Loucy (cell line): ENCODE data around the gene ZNF768.
"Not testable (repeated sequence)": the region's sequence is repeated elsewhere in the genome, so short reads cannot be mapped to it uniquely, and the experiment has no call there.

ENCODE experiments used
- H2AFZ ChIP-seq: fragments of 200-600 bp; sonication (generic); 2 replicates; pipeline ENCODE4 v1.6.0; 2016; ENCODE audit warnings: antibody characterized with exemption, mild to moderate bottlenecking, low read length, moderate library complexity
- H3F3A ChIP-seq: fragments of 200-600 bp; 2 replicates; pipeline ENCODE4 v1.6.0; 2016; ENCODE audit warnings: antibody characterized with exemption, low read depth, mild to moderate bottlenecking
- H3K27me3 ChIP-seq: fragments of 200-600 bp; sonication (generic); 2 replicates; pipeline ENCODE4 v1.6.1; 2014; ENCODE audit warnings: low read length, mild to moderate bottlenecking; ENCODE audit not compliant: insufficient read depth, poor library complexity, severe bottlenecking
- H3K36me3 ChIP-seq: fragments of 200-600 bp; sonication (generic); 2 replicates; pipeline ENCODE4 v1.6.1; 2016; ENCODE audit warnings: low read length; ENCODE audit not compliant: insufficient read depth
- H3K4me1 ChIP-seq: fragments of 200-600 bp; sonication (generic); 2 replicates; pipeline ENCODE4 v1.5.1; 2014; ENCODE audit warnings: low read length, mild to moderate bottlenecking; ENCODE audit not compliant: insufficient read depth, poor library complexity, severe bottlenecking
- H3K4me2 ChIP-seq: fragments of 200-600 bp; sonication (generic); 2 replicates; pipeline ENCODE4 v1.6.0; 2014; ENCODE audit warnings: antibody characterized with exemption, low read length, low read depth, mild to moderate bottlenecking; ENCODE audit not compliant: poor library complexity, severe bottlenecking
- H3K4me3 ChIP-seq: fragments of 200-600 bp; sonication (generic); 2 replicates; pipeline ENCODE4 v1.5.1; 2014; ENCODE audit warnings: low read length, mild to moderate bottlenecking, mixed read lengths; ENCODE audit not compliant: poor library complexity, severe bottlenecking
- H3K79me2 ChIP-seq: fragments of 200-600 bp; sonication (generic); 2 replicates; pipeline ENCODE4 v1.6.1; 2014; ENCODE audit warnings: low read length; ENCODE audit not compliant: insufficient read depth
- H3K9ac ChIP-seq: fragments of 200-600 bp; sonication (generic); 2 replicates; pipeline ENCODE4 v1.6.0; 2014; ENCODE audit warnings: mild to moderate bottlenecking, low read depth, low read length, moderate library complexity; ENCODE audit not compliant: poor library complexity, severe bottlenecking
- H3K9me2 ChIP-seq: fragments of 200-600 bp; sonication (generic); replicated peaks from 2 replicates; pipeline ENCODE4 v1.6.1; 2016; ENCODE audit warnings: low read depth, low read length, mixed read lengths
- H3K9me3 ChIP-seq: fragments of 200-600 bp; sonication (generic); 2 replicates; pipeline ENCODE4 v1.6.1; 2014; ENCODE audit warnings: mild to moderate bottlenecking, antibody characterized with exemption, low read length, low read depth; ENCODE audit not compliant: insufficient read depth
- H4K20me1 ChIP-seq: fragments of 200-600 bp; sonication (generic); 2 replicates; pipeline ENCODE4 v1.6.0; 2014; ENCODE audit warnings: antibody characterized with exemption, low read length, mild to moderate bottlenecking; ENCODE audit not compliant: insufficient read depth, poor library complexity, severe bottlenecking
- CTCF ChIP-seq: fragments of 200-600 bp; sonication (generic); conservative IDR thresholded peaks from 2 replicates; pipeline ENCODE4 v1.5.1; 2014; ENCODE audit warnings: mild to moderate bottlenecking, antibody characterized with exemption, low read length
- EZH2phosphoT487 ChIP-seq: fragments of 200-600 bp; IDR thresholded peaks from 2 replicates; pipeline ENCODE4 v1.6.1; 2018; ENCODE audit warnings: antibody characterized with exemption, mild to moderate bottlenecking, moderate library complexity, borderline replicate concordance

Gene ZNF768

GRCh38 chr16:30539000-30539964 is 12.9 kb upstream of the ZNF768 start:
- Histone ChIP-seq H3K4me1 (peaks cover 6% of the 10 kb centered on the region), H3K9me3 (no peaks in the 10 kb centered on the region), H3K79me2 (peaks cover 29% of the 10 kb centered on the region), H3K9ac (no peak overlapping the region), H4K20me1 (no peaks in the 10 kb centered on the region), H3K9me2 (no peaks in the 10 kb centered on the region), H3K27me3 (no peaks in the 10 kb centered on the region), H3K4me2 (no peak overlapping the region), H3K4me3 (no peak overlapping the region), H3K36me3 (no peaks in the 10 kb centered on the region), H3F3A (no peaks in the 10 kb centered on the region), H2AFZ (no peak overlapping the region)
- TF ChIP-seq EZH2phosphoT487 (no peak), CTCF (no peak)

GRCh38 chr16:30536391-30537024 is 10.1 kb upstream of the ZNF768 start:
- Histone ChIP-seq H3K4me3 (peak overlapping the region; percentile 96), H3K9ac (peak overlapping the region; percentile 96), H3K4me2 (peak overlapping the region; percentile 85), H3K79me2 (peaks cover 54% of the 10 kb centered on the region)
- H3K9me2 ChIP-seq, H3K4me1 ChIP-seq, H3K9me3 ChIP-seq, H3F3A ChIP-seq, H2AFZ ChIP-seq, H3K27me3 ChIP-seq, H4K20me1 ChIP-seq, H3K36me3 ChIP-seq: not testable (repeated sequence)

GRCh38 chr16:30535777-30536190 is 9.4 kb upstream of the ZNF768 start:
- Histone ChIP-seq H3K4me2 (peak overlapping the region; percentile 85), H3K4me3 (peak overlapping the region; percentile 96), H2AFZ (peak overlapping the region; percentile 80; the same call in 1 of the 2 replicates), H3K9me3 (no peaks in the 10 kb centered on the region), H3K79me2 (peaks cover 58% of the 10 kb centered on the region), H4K20me1 (peaks cover 7% of the 10 kb centered on the region), H3K9ac (peak overlapping the region; percentile 96), H3K36me3 (no peaks in the 10 kb centered on the region; the same call in 1 of the 2 replicates), H3F3A (no peaks in the 10 kb centered on the region), H3K9me2 (no peaks in the 10 kb centered on the region), H3K27me3 (no peaks in the 10 kb centered on the region), H3K4me1 (peaks cover 10% of the 10 kb centered on the region)
- TF ChIP-seq EZH2phosphoT487 (no peak), CTCF (peak; percentile 67)
